Smooth muscle cell (in vitro differentiated cells): Measurements from ENCODE around the gene GPR160. TPM values are rescaled to one million over a fixed set of nuclear protein-coding genes. Genes with fewer than 3 reads are reported as not detected.

ENCODE experiments used
- DNase-seq: peaks from one replicate; lab custom pipeline; 2025; ENCODE audit not compliant: unreplicated experiment; lab: John Stamatoyannopoulos, UW
- H2AFZ ChIP-seq: fragments of 200-600 bp; sonication (generic); 2 replicates; pipeline ENCODE4 v1.6.0; 2016; ENCODE audit warnings: antibody characterized with exemption, low read depth, mild to moderate bottlenecking
- H3F3A ChIP-seq: fragments of 200-600 bp; sonication (generic); 2 replicates; pipeline ENCODE4 v1.6.0; 2017; ENCODE audit warnings: antibody characterized with exemption, low read depth
- H3K27ac ChIP-seq: fragments of 200-600 bp; sonication (generic); 2 replicates; pipeline ENCODE4 v1.5.1; 2016; ENCODE audit warnings: low read depth, mild to moderate bottlenecking
- H3K27me3 ChIP-seq: fragments of 200-600 bp; sonication (generic); 2 replicates; pipeline ENCODE4 v1.6.1; 2016; ENCODE audit warnings: low read depth, mild to moderate bottlenecking
- H3K36me3 ChIP-seq: fragments of 200-600 bp; sonication (generic); 2 replicates; pipeline ENCODE4 v1.5.1; 2016; ENCODE audit warnings: low read depth
- H3K4me1 ChIP-seq: fragments of 200-600 bp; sonication (generic); 2 replicates; pipeline ENCODE4 v1.5.1; 2016; ENCODE audit warnings: low read depth
- H3K4me2 ChIP-seq: fragments of 200-600 bp; sonication (generic); 2 replicates; pipeline ENCODE4 v1.6.0; 2016; ENCODE audit warnings: mild to moderate bottlenecking
- H3K4me3 ChIP-seq: fragments of 200-600 bp; sonication (generic); 2 replicates; pipeline ENCODE4 v1.5.1; 2016; ENCODE audit warnings: mild to moderate bottlenecking
- H3K79me2 ChIP-seq: fragments of 200-600 bp; sonication (generic); 2 replicates; pipeline ENCODE4 v1.6.0; 2016; ENCODE audit warnings: low read depth, mild to moderate bottlenecking
- H3K9ac ChIP-seq: fragments of 200-600 bp; sonication (generic); 2 replicates; pipeline ENCODE4 v1.6.0; 2016; ENCODE audit warnings: low read depth
- H3K9me3 ChIP-seq: fragments of 200-600 bp; sonication (generic); replicated peaks from 2 replicates; pipeline ENCODE4 v1.5.1; 2016; ENCODE audit warnings: low read depth
- H4K20me1 ChIP-seq: fragments of 200-600 bp; sonication (generic); 2 replicates; pipeline ENCODE4 v1.6.0; 2016; ENCODE audit warnings: low read depth
- WGBS: methylation state at CpG from one replicate; pipeline ENCODE4 v1.1.7; 2016; ENCODE audit warnings: low lambda C conversion rate; 5-methylcytosine and 5-hydroxymethylcytosine counted together
- polyA plus RNA-seq: library from polyadenylated mRNA; unstranded; fragments of >200 nt; fragmentation: Nextera tagmentation; extraction: Ambion mirVana; gene quantifications from 2 replicates; pipeline ENCODE4 v1.2.1, GENCODE V29; 2016
- total RNA-seq: library from RNA; depleted of rRNA; stranded (reverse); fragments of >200 nt; gene quantifications from 2 replicates; pipeline ENCODE4 v1.2.3, GENCODE V29; 2014
- TF ChIP-seq, protein P1 (sequence below): fragments of 200-600 bp; sonication (generic); IDR thresholded peaks from 2 replicates; pipeline ENCODE4 v1.5.1; 2017; ENCODE audit warnings: borderline replicate concordance, mild to moderate bottlenecking, antibody characterized with exemption; ENCODE audit not compliant: insufficient read depth, poor library complexity, severe bottlenecking

The GPR160 gene
- total and polyA plus RNA-seq, 2 experiments from 2014 or later, result 0.83 to 2.3 TPM

- Histone ChIP-seq H3K36me3 (no peaks in the 10 kb centered on the region), H3K4me1 (no peaks in the 10 kb centered on the region), H3K4me3 (no peak overlapping the region), H3K9me3 (no peaks in the 10 kb centered on the region), H4K20me1 (no peaks in the 10 kb centered on the region), H3K79me2 (no peaks in the 10 kb centered on the region), H2AFZ (no peak overlapping the region), H3K9ac (no peak overlapping the region), H3K4me2 (no peak overlapping the region), H3K27me3 (no peaks in the 10 kb centered on the region), H3K27ac (no peak overlapping the region), H3F3A (no peaks in the 10 kb centered on the region)
- no peak for DNase-seq
- TF ChIP-seq, protein P1, sequence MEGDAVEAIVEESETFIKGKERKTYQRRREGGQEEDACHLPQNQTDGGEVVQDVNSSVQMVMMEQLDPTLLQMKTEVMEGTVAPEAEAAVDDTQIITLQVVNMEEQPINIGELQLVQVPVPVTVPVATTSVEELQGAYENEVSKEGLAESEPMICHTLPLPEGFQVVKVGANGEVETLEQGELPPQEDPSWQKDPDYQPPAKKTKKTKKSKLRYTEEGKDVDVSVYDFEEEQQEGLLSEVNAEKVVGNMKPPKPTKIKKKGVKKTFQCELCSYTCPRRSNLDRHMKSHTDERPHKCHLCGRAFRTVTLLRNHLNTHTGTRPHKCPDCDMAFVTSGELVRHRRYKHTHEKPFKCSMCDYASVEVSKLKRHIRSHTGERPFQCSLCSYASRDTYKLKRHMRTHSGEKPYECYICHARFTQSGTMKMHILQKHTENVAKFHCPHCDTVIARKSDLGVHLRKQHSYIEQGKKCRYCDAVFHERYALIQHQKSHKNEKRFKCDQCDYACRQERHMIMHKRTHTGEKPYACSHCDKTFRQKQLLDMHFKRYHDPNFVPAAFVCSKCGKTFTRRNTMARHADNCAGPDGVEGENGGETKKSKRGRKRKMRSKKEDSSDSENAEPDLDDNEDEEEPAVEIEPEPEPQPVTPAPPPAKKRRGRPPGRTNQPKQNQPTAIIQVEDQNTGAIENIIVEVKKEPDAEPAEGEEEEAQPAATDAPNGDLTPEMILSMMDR, result no peak
- WGBS, result 97% methylated on average over 20 of the region's 20 CpGs
Measured at GRCh38 chr3:170062068-170062467, 24.3 kb downstream of the GPR160 start.

DNA sequence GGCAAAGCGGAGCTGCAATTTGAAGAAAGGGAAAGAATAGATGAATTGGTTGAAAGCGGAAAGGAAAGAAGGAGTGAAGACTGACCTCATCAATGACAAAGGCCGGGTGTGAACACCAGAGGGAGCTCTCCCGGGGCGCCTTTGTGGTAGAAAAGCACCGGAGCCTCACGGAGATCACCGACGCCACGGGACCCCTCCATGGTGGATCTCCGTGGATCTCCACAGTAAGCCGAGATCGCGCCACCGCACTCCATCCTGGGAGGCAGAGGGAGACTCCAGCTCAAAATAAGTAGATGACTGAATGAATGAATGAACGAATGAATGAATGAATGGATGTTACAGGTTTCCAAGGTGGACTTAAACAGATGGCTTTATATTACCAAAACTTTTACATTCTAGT lies 25.0 kb downstream of the GPR160 start:
- no peak for DNase-seq
- Histone ChIP-seq H3K4me2 (no peak overlapping the region), H3K4me1 (no peaks in the 10 kb centered on the region), H3F3A (no peaks in the 10 kb centered on the region), H2AFZ (no peak overlapping the region), H3K4me3 (no peak overlapping the region), H3K27ac (no peak overlapping the region), H3K27me3 (no peaks in the 10 kb centered on the region), H3K9me3 (no peaks in the 10 kb centered on the region), H4K20me1 (no peaks in the 10 kb centered on the region), H3K79me2 (no peaks in the 10 kb centered on the region), H3K9ac (no peak overlapping the region), H3K36me3 (no peaks in the 10 kb centered on the region)
- WGBS, result 94% methylated on average over 16 of the region's 16 CpGs
- TF ChIP-seq, protein P1, result no peak

GRCh38 chr3:170063691-170064090 lies 25.9 kb downstream of the GPR160 start:
- no peaks in the 10 kb centered on the region for H3K4me1 ChIP-seq
- H4K20me1 ChIP-seq, result no peaks in the 10 kb centered on the region
- TF ChIP-seq, protein P1, result no peak
- no peaks in the 10 kb centered on the region for H3K27me3 ChIP-seq
- no peaks in the 10 kb centered on the region for H3K79me2 ChIP-seq
- H2AFZ ChIP-seq, result no peak overlapping the region
- no peak for DNase-seq
- H3K9ac ChIP-seq, result no peak overlapping the region
- 93% methylated on average over 15 of the region's 15 CpGs for WGBS
- H3K4me3 ChIP-seq, result no peak overlapping the region
- no peak overlapping the region for H3K4me2 ChIP-seq
- H3K9me3 ChIP-seq, result no peaks in the 10 kb centered on the region
- H3F3A ChIP-seq, result no peaks in the 10 kb centered on the region
- no peaks in the 10 kb centered on the region for H3K36me3 ChIP-seq
- no peak overlapping the region for H3K27ac ChIP-seq

GRCh38 chr3:170064108-170064507 lies 26.3 kb downstream of the GPR160 start:
- TF ChIP-seq, protein P1, result no peak
- no peaks in the 10 kb centered on the region for H3K36me3 ChIP-seq
- no peak for DNase-seq
- no peaks in the 10 kb centered on the region for H3K27me3 ChIP-seq
- no peaks in the 10 kb centered on the region for H3K79me2 ChIP-seq
- no peaks in the 10 kb centered on the region for H3K4me1 ChIP-seq
- H3K9me3 ChIP-seq, result no peaks in the 10 kb centered on the region
- no peak overlapping the region for H3K27ac ChIP-seq
- no peak overlapping the region for H3K4me2 ChIP-seq
- H3F3A ChIP-seq, result no peaks in the 10 kb centered on the region
- 90% methylated on average over 18 of the region's 18 CpGs for WGBS
- no peak overlapping the region for H3K4me3 ChIP-seq
- no peak overlapping the region for H3K9ac ChIP-seq
- no peak overlapping the region for H2AFZ ChIP-seq
- H4K20me1 ChIP-seq, result no peaks in the 10 kb centered on the region
